ENCODE data around the gene R3HDM2. TPM values are rescaled to one million over a fixed set of nuclear protein-coding genes. Genes with fewer than 3 reads are reported as not detected.

R3HDM2 gene
- total RNA-seq, 4 donors from 2014 or later, result 30.3 to 41.5 (median 35.1) TPM

DNA sequence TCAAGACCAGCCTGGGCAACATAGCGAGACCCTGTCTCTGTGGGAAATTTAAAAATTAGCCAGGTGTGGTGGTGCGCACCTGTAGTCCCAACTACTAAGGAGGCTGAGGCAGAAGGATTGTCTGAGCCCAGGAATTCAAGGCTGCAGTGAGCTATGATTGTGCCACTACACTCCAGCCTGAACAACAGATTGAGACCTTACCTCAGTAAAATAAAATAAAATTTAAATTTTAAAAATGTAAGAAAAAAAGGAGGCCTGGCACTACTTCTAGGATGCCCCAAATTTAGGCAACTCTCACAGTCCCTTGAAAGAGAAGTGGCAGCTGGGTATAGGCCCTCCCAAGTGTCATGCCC lies 23.3 kb upstream of the R3HDM2 start:
- Histone ChIP-seq H3K27me3 (peaks cover 0 to 15% (median 0%) of the 10 kb centered on the region in 4 donors), H3K4me3 (no peak overlapping the region), H3K27ac (replicated peaks in 1 of 4) (no peak overlapping the region), H3K4me1 (peaks cover 18 to 25% (median 23%) of the 10 kb centered on the region in 4 donors), H3K36me3 (no peaks in the 10 kb centered on the region), H3K9me3 (no peaks in the 10 kb centered on the region)
- DNase-seq (ENCODE audit: extremely low spot score), result no peak
- WGBS, result 96% methylated on average over 2 of the region's 2 CpGs
- TF ChIP-seq, protein P1, sequence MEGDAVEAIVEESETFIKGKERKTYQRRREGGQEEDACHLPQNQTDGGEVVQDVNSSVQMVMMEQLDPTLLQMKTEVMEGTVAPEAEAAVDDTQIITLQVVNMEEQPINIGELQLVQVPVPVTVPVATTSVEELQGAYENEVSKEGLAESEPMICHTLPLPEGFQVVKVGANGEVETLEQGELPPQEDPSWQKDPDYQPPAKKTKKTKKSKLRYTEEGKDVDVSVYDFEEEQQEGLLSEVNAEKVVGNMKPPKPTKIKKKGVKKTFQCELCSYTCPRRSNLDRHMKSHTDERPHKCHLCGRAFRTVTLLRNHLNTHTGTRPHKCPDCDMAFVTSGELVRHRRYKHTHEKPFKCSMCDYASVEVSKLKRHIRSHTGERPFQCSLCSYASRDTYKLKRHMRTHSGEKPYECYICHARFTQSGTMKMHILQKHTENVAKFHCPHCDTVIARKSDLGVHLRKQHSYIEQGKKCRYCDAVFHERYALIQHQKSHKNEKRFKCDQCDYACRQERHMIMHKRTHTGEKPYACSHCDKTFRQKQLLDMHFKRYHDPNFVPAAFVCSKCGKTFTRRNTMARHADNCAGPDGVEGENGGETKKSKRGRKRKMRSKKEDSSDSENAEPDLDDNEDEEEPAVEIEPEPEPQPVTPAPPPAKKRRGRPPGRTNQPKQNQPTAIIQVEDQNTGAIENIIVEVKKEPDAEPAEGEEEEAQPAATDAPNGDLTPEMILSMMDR (IDR thresholded peaks at IDR 0.05), result no peak
- TF ChIP-seq POLR2AphosphoS5 (IDR thresholded peaks at IDR 0.05) (no peak), POLR2A (IDR thresholded peaks at IDR 0.05; ENCODE audit: low read depth) (no peak), EP300 (IDR thresholded peaks at IDR 0.05) (no peak)
- intact Hi-C loops (cut with DNase I), result no loop called here

DNA sequence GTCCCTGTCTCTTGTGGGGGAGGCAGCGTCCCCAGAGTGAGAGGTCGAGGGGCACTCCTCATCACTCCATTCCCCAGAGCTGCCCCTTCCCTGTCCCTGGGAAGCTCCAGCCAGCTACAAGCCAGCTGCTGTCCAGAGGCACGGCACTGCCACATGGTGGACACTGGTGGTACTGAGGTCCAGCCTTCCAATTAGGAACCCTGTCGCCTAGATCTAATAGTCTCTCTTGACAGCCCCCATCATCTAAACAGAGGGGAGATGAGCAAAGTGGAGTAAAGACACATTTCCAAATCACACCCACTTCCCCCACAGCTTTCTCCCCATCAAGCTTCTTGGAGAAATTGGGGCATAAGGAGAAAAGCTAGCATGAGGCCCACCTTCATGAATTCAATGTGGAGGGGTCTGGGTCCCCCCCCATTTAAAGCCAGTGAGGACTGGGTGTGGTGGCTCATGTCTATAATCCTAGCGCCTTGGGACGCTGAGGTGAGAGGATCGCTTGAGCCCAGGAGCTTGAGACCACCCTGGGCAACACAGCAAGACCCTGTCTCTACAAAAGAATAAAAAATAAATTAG lies 22.2 kb upstream of the R3HDM2 start:
- intact Hi-C loops (cut with DNase I), result loop anchor here (2.0 kb wide), 1 partner anchor 188 kb away; no protein-coding TSS in a partner anchor
- peaks cover 0 to 15% (median 0%) of the 10 kb centered on the region in 4 donors for H3K27me3 ChIP-seq
- DNase-seq (ENCODE audit: extremely low spot score), result no peak

GRCh38 chr12:57452181-57452936 lies 21.5 kb upstream of the R3HDM2 start:
- TF ChIP-seq EP300 (IDR thresholded peaks at IDR 0.05) (no peak), POLR2AphosphoS5 (IDR thresholded peaks at IDR 0.05) (peak; percentile 45 to 49), POLR2A (IDR thresholded peaks at IDR 0.05; ENCODE audit: low read depth) (no peak)
- TF ChIP-seq, protein P1 (IDR thresholded peaks at IDR 0.05), result no peak
- WGBS, result 15% methylated on average over 9 of the region's 9 CpGs

More for the DNA sequence above, 22.2 kb upstream of the R3HDM2 start:
- TF ChIP-seq POLR2AphosphoS5 (IDR thresholded peaks at IDR 0.05), result no peak
- TF ChIP-seq, protein P1 (IDR thresholded peaks at IDR 0.05), result peak; percentile 91 to 97 (median 93)
- no peak for TF ChIP-seq POLR2A (IDR thresholded peaks at IDR 0.05; ENCODE audit: low read depth)
- no peak for TF ChIP-seq EP300 (IDR thresholded peaks at IDR 0.05)
- Histone ChIP-seq H3K27ac (replicated peaks in 1 of 4) (peak overlapping the region in 2 of 4 donors; percentile 57 to 62), H3K4me3 (no peak overlapping the region), H3K36me3 (no peaks in the 10 kb centered on the region), H3K9me3 (no peaks in the 10 kb centered on the region), H3K4me1 (peaks cover 12 to 18% (median 15%) of the 10 kb centered on the region in 4 donors)
- 34% methylated on average over 5 of the region's 7 CpGs for WGBS

DNA sequence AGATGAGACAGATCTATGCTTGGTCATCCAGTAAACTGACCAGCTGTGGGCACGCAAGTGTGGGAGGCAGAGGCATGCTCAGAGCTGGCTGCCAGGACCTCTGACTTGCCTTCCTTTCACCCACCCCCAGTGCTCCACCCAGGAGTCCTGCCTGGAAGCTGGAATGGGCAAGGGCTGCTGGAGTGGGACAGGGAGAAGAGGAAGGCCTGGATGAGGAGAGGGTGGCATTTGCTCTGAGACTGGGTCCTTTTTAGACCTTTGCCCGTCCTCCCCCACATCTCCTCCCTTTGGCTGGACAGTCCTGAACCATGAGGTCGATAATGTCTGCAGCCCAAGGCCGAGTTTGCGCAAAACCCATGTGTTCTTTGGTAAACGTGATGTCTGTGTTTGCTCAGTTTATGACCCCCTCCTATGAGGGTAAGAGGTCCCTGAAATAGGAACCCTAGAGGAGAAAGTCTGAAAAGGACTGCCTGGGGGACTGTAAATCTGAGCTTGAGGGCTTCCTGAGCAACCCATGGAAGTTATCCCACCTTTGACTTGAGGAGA lies 20.5 kb upstream of the R3HDM2 start:
- H3K4me3 ChIP-seq, result no peak overlapping the region
- peaks cover 12 to 18% (median 15%) of the 10 kb centered on the region in 4 donors for H3K4me1 ChIP-seq
- no peak for DNase-seq (ENCODE audit: extremely low spot score)
- H3K9me3 ChIP-seq, result no peaks in the 10 kb centered on the region
- H3K27ac ChIP-seq (replicated peaks in 1 of 4), result no peak overlapping the region
- intact Hi-C loops (cut with DNase I), result loop anchor here (2.0 kb wide), 1 partner anchor 141 kb away; no protein-coding TSS in a partner anchor
- TF ChIP-seq POLR2A (IDR thresholded peaks at IDR 0.05; ENCODE audit: low read depth) (no peak), EP300 (IDR thresholded peaks at IDR 0.05) (no peak), POLR2AphosphoS5 (IDR thresholded peaks at IDR 0.05) (no peak)
- TF ChIP-seq, protein P1 (IDR thresholded peaks at IDR 0.05), result no peak
- H3K36me3 ChIP-seq, result no peaks in the 10 kb centered on the region
- peaks cover 0 to 15% (median 0%) of the 10 kb centered on the region in 4 donors for H3K27me3 ChIP-seq
- WGBS, result 83% methylated on average over 6 of the region's 6 CpGs

More at GRCh38 chr12:57452181-57452936, 21.5 kb upstream of the R3HDM2 start:
- intact Hi-C loops (cut with DNase I), result loop anchor here (2.0 kb wide), 1 partner anchor 188 kb away; no protein-coding TSS in a partner anchor
- Histone ChIP-seq H3K27ac (replicated peaks in 1 of 4) (peak overlapping the region; percentile 22 to 62 (median 57)), H3K4me1 (peaks cover 12 to 18% (median 15%) of the 10 kb centered on the region in 4 donors), H3K9me3 (no peaks in the 10 kb centered on the region), H3K27me3 (peaks cover 0 to 15% (median 0%) of the 10 kb centered on the region in 4 donors), H3K4me3 (no peak overlapping the region), H3K36me3 (no peaks in the 10 kb centered on the region)
- DNase-seq (ENCODE audit: extremely low spot score), result no peak

Data from esophagus muscularis mucosa (tissue), 4 donors.